ENCODE results near the gene ATP8A2.

- TF ChIP-seq CTCF (IDR thresholded peaks at IDR 0.05) (no peak), POLR2A (IDR thresholded peaks at IDR 0.05) (no peak)
These were observed 258.6 kb downstream of the ATP8A2 start for GRCh38 chr13:25630329-25630900.
